ENCODE results near the gene SLF1. TPM values are rescaled to one million over a fixed set of nuclear protein-coding genes. Genes with fewer than 3 reads are reported as not detected.

Gene SLF1
- total and polyA plus RNA-seq, 9 of the 15 experiments (the other 6 are each of a cell fraction or from before 2014, with no cell fraction given): 9.8 to 31.1 (median 16.3) TPM

- no peak for TF ChIP-seq PATZ1 (CRISPR knock-in tag; IDR thresholded peaks at IDR 0.05; ENCODE audit: borderline replicate concordance)
- peak; percentile 14; the same call in 1 of the 2 replicates for TF ChIP-seq EP300 (IDR thresholded peaks at IDR 0.05; ENCODE audit: low read length)
- TF ChIP-seq HMG20B (CRISPR knock-in tag; IDR thresholded peaks at IDR 0.05): no peak
- no peak for TF ChIP-seq ETS2 (tag; IDR thresholded peaks at IDR 0.05; ENCODE audit: borderline replicate concordance, poor library complexity, severe bottlenecking)
- TF ChIP-seq SMARCA4 (IDR thresholded peaks at IDR 0.05): no peak
- TF ChIP-seq STAT5B (CRISPR knock-in tag; IDR thresholded peaks at IDR 0.05): no peak
- TF ChIP-seq ZNF511 (CRISPR knock-in tag; IDR thresholded peaks at IDR 0.05): no peak; the same call in 1 of the 2 replicates
- no peak for TF ChIP-seq ZNF766 (CRISPR knock-in tag; conservative IDR thresholded peaks at IDR 0.05)
- no peak for TF ChIP-seq ZEB2 (IDR thresholded peaks at IDR 0.05)
- TF ChIP-seq SRSF9 (IDR thresholded peaks at IDR 0.05; ENCODE audit: borderline replicate concordance, low read depth, low read length): no peak
- no peak for TF ChIP-seq HES1 (IDR thresholded peaks at IDR 0.05; ENCODE audit: low read depth)
- TF ChIP-seq TBP (optimal IDR thresholded peaks at IDR 0.05; ENCODE audit: low read depth, low read length): peak; percentile 46
- TF ChIP-seq ILF3 (IDR thresholded peaks at IDR 0.05; ENCODE audit: borderline replicate concordance): no peak
- no peak for TF ChIP-seq ZNF589 (CRISPR knock-in tag; IDR thresholded peaks at IDR 0.05; ENCODE audit: low read depth)
- no peak for TF ChIP-seq ATF6 (CRISPR knock-in tag; IDR thresholded peaks at IDR 0.05)
- TF ChIP-seq CREB1 (IDR thresholded peaks at IDR 0.05): peak; percentile 26; the same call in 1 of the 2 replicates
- TF ChIP-seq CREB1 (CRISPR knock-in tag; IDR thresholded peaks at IDR 0.05): no peak
- no peak for TF ChIP-seq TEAD2 (tag; IDR thresholded peaks at IDR 0.05)
- TF ChIP-seq NFYB (IDR thresholded peaks at IDR 0.05; ENCODE audit: extremely low read depth, insufficient read length): no peak
- 0 out of 2 replicates have a peak, but pooled peaks have one; percentile 51 for TF ChIP-seq ATF7 (IDR thresholded peaks at IDR 0.05)
- TF ChIP-seq CAMTA2 (CRISPR knock-in tag; conservative IDR thresholded peaks at IDR 0.05): no peak
Measured at GRCh38 chr5:94618493-94619328, at the start of gene SLF1, which contains the start of gene KIAA0825 (continued).

All from K562 (cell line).